ENCODE measurements around the gene COL4A5.
A peak's percentile ranks its signal among the peaks of the same experiment; 100 is the strongest.

Gene COL4A5

GRCh38 chrX:108736509-108737479 is 297.2 kb downstream of the COL4A5 start, which contains the start of gene IRS4 (continued):
- peak; percentile 93 for TF ChIP-seq ZFHX2 (tag by site-specific recombination; conservative IDR thresholded peaks at IDR 0.05)
- peak; percentile 53; the same call in 1 of the 2 replicates for TF ChIP-seq KLF16 (tag by site-specific recombination; IDR thresholded peaks at IDR 0.05)
- peak; percentile 16; the same call in 1 of the 2 replicates for TF ChIP-seq ZBTB48 (tag by site-specific recombination; IDR thresholded peaks at IDR 0.05)
- no peak for TF ChIP-seq ZNF280D (tag by site-specific recombination; IDR thresholded peaks at IDR 0.05)
- no peak for TF ChIP-seq ZNF473 (tag by site-specific recombination; IDR thresholded peaks at IDR 0.05)
- no peak for TF ChIP-seq ZNF830 (tag by site-specific recombination; IDR thresholded peaks at IDR 0.05; ENCODE audit: low read depth)
- TF ChIP-seq ZNF548 (tag by site-specific recombination; IDR thresholded peaks at IDR 0.05), result no peak
- peak; percentile 88 for TF ChIP-seq EGR2 (tag by site-specific recombination; IDR thresholded peaks at IDR 0.05; ENCODE audit: low read depth)
- peak; percentile 79 for TF ChIP-seq WT1 (tag by site-specific recombination; IDR thresholded peaks at IDR 0.05)
- TF ChIP-seq ZNF354C (tag by site-specific recombination; IDR thresholded peaks at IDR 0.05; ENCODE audit: borderline replicate concordance, low read depth), result no peak
- no peak for TF ChIP-seq ZNF791 (tag by site-specific recombination; IDR thresholded peaks at IDR 0.05)
- peak; percentile 85 for TF ChIP-seq ZNF341 (tag by site-specific recombination; IDR thresholded peaks at IDR 0.05; ENCODE audit: low read depth)
- TF ChIP-seq ZBTB7A (tag by site-specific recombination; IDR thresholded peaks at IDR 0.05; ENCODE audit: low read depth), result no peak
- TF ChIP-seq ZBTB6 (tag by site-specific recombination; IDR thresholded peaks at IDR 0.05), result no peak
- peak; percentile 83 for TF ChIP-seq KLF9 (tag by site-specific recombination; IDR thresholded peaks at IDR 0.05; ENCODE audit: low read depth)
- TF ChIP-seq ZNF510 (tag by site-specific recombination; IDR thresholded peaks at IDR 0.05; ENCODE audit: insufficient replicate concordance), result no peak
- no peak for TF ChIP-seq ZNF174 (tag by site-specific recombination; IDR thresholded peaks at IDR 0.05)
- TF ChIP-seq ZBTB20 (tag by site-specific recombination; IDR thresholded peaks at IDR 0.05), result peak; percentile 88
- peak; percentile 72 for TF ChIP-seq GLIS1 (tag by site-specific recombination; IDR thresholded peaks at IDR 0.05)

GRCh38 chrX:108737754-108738153 is 298.1 kb downstream of the COL4A5 start:
- ChIA-PET CTCF (interaction anchor here (0.6 to 0.7 kb wide), 2 partner anchors 12 to 129 kb away, joined by 4 read pairs; no protein-coding TSS in a partner anchor), POLR2A (no interaction called here)
- Histone ChIP-seq H3K4me3 (ENCODE audit: low read depth, low read length) (no peak overlapping the region), H3K9me3 (ENCODE audit: control insufficient read depth, insufficient read depth, low read depth, low read length) (no peaks in the 10 kb centered on the region), H3K36me3 (ENCODE audit: control insufficient read depth in 2 of 2, insufficient read depth in 1 of 2, low read length in 2 of 2) (peaks cover 0 to 27% of the 10 kb centered on the region in 2 experiments; a peak in 1 of 3 replicates), H3K27ac (ENCODE audit: extremely low read depth, low read depth, low read length) (peak overlapping the region; percentile 61; the same call in 1 of the 2 replicates), H3K4me1 (ENCODE audit: control insufficient read depth, insufficient read depth, low read length) (no peaks in the 10 kb centered on the region)
- peak; percentile 46; the same call in 1 of the 2 replicates for TF ChIP-seq ZNF366 (tag by site-specific recombination; conservative IDR thresholded peaks at IDR 0.05)
- peak; percentile 77; the same call in 1 of the 2 replicates for TF ChIP-seq PRDM1 (tag by site-specific recombination; IDR thresholded peaks at IDR 0.05)
- peak; percentile 77 for TF ChIP-seq ZNF398 (tag by site-specific recombination; IDR thresholded peaks at IDR 0.05)
- no peak for TF ChIP-seq AEBP2 (tag by site-specific recombination; IDR thresholded peaks at IDR 0.05; ENCODE audit: borderline replicate concordance)
